ENCODE measurements around the gene TMPRSS2.

TMPRSS2 gene

GRCh38 chr21:41507521-41508414 lies at the start of gene TMPRSS2:
Gene TMPRSS2 (minus strand): TSS chr21:41508158. CDS start chr21:41498133, 10,025 bp downstream.
- DNase-seq: no peak

DNA sequence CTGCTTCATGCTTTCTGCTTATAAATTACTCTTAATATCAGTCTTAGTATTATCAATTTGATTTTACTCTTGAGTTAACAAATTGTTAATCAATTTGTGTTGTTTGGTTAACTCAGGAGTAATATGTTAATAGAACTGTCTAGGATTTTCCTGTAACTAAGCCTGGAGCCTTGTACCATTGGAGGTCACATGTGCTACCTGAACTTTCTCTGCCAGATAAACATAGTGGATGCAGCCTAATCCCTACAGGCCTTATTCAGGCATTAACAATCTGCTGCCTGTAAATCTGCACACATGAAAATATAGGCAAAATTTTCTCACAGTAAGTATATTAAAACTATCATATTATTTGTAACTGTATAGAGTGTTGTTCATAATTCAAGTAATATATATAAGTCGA lies 47.1 kb upstream of the TMPRSS2 start:
- DNase-seq: no peak

DNA sequence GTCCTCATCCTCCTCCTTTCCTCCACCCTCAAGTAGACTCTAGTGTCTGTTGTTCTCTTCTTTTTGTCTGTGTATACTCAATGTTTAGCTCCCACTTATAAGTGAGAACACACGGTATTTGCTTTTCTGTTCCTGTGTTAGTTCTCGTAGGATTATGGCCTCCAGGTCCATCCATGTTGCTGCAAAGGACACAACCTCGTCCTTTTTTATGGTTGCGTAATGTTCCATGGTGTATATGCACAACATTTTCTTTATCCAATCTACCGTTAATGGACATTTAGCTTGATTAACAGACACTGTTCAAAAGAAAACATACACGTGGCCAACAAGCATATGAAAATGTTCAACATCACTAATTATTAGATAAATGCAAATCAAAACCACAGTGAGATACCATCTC lies 44.3 kb upstream of the TMPRSS2 start:
- no peak for DNase-seq

GRCh38 chr21:41548781-41549180 lies 40.8 kb upstream of the TMPRSS2 start:
- DNase-seq: no peak

- DNase-seq: no peak
Observed at GRCh38 chr21:41547111-41547510, 39.2 kb upstream of the TMPRSS2 start.

DNA sequence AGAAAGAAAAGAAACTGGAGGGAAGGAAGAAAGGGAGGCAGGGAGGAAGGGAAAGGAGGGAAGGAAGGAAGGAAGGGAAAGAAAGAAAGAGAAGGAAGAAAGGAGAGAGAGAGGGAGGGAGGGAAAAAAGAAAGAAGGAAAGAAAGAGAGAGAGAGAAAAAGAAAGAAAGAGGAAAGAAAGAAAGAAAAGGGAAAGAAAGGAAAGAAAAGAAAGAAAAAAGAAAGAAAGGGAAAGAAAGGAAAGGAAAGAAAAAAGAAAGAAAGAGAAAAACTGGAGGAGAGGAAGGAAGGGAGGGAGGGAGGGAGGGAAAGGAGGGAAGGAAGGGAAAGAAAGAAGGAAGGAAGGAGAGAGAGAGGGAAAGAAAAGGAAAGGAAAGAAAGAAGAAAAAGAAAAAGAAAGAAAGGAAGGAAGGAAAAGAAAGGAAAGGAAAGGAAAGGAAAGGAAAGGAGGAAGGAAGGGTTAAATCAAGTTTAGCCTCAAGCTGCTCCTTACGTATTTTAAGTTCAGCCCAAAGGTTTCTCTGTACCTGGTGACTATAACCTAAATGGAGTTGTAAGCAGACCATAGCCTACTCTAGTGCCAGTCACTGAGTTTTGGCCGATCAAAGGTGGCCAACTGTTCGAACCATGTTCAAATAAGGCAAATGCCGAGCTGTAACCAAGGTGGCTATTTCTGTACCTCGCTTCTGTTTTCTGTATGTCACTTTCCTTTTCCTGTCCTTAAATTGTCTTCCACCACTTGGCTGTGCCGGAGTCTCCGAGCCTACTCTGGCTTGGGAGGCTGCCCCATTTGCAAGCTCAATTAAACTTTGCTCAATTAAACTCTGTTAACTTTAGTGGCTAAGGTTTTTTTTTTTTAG lies 37.8 kb upstream of the TMPRSS2 start:
- no peak for DNase-seq

DNA sequence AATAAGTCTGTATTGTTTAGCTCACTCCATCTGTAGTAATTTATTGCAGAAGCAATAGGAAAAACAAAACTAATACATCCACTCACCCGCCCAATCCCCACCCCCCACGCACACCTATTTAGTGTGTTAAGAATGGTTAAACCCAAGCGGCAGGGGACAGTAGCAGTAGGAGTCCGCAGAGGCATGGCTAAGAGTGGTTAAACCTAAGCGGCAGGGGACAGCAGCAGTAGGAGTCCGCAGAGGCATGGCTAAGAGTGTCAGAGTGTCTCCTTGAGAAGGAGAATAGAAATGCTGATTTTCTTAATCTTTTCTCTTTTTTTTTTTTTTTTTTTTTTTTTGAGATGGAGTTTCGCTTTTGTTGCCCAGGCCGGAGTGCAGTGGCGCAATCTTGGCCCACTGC lies 34.8 kb upstream of the TMPRSS2 start:
- DNase-seq: no peak

GRCh38 chr21:41537356-41537755 lies 29.4 kb upstream of the TMPRSS2 start:
- no peak for DNase-seq

- DNase-seq: no peak
Observed at GRCh38 chr21:41536827-41537103, 28.8 kb upstream of the TMPRSS2 start.

GRCh38 chr21:41536076-41536826 lies 28.3 kb upstream of the TMPRSS2 start:
- no peak for DNase-seq

DNA sequence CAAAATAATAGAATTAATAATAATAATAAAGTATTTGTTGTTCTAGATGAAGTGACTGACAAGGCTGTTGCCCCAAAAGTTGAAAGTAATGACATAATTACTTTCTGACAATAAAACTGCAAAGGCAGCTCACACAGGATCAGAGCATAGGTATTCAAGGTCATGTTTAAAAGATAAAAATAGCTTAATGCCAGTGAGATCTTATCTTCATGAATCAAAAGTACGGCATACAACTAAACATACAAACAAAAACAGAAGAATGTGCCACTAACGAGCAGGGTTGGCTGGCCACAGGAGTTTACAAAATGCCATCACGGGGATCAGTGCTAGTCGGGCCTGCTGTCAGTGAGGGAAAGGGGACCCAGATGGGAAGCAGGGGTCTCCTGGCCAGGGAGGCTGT lies 22.4 kb upstream of the TMPRSS2 start:
- no peak for DNase-seq

GRCh38 chr21:41529769-41530168 lies 21.8 kb upstream of the TMPRSS2 start:
- DNase-seq: no peak

- no peak for DNase-seq
Observed at GRCh38 chr21:41526478-41527087, 18.6 kb upstream of the TMPRSS2 start.

- DNase-seq: no peak
Observed at GRCh38 chr21:41523175-41523574, 15.2 kb upstream of the TMPRSS2 start.

DNA sequence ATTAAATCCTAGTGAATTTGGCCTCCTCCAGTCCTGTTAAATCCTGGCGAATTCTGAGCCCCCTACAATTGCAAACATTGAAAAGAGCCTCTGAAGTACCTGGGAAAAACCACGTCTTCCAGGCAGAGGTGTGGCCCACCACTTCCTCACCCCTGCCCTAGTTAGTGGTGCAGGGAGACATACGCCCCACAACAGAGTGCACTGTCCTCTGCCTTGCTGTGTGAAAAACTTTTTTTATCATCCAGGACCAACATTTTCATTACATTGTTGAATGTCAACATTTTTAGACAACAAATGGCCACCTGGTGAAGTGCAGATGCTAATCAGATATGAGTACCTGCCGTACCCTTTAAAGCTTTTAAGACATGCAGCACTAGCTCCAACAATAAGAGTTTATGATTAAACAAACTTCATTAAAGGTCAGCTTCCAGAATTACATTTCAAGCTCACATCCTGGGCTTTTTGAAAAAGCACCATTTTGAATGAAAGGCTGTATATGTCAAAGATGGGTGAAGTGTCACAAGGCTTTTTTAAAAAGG lies 13.6 kb upstream of the TMPRSS2 start:
- DNase-seq: no peak

- no peak for DNase-seq
Observed at GRCh38 chr21:41520560-41521442, 12.8 kb upstream of the TMPRSS2 start.

DNA sequence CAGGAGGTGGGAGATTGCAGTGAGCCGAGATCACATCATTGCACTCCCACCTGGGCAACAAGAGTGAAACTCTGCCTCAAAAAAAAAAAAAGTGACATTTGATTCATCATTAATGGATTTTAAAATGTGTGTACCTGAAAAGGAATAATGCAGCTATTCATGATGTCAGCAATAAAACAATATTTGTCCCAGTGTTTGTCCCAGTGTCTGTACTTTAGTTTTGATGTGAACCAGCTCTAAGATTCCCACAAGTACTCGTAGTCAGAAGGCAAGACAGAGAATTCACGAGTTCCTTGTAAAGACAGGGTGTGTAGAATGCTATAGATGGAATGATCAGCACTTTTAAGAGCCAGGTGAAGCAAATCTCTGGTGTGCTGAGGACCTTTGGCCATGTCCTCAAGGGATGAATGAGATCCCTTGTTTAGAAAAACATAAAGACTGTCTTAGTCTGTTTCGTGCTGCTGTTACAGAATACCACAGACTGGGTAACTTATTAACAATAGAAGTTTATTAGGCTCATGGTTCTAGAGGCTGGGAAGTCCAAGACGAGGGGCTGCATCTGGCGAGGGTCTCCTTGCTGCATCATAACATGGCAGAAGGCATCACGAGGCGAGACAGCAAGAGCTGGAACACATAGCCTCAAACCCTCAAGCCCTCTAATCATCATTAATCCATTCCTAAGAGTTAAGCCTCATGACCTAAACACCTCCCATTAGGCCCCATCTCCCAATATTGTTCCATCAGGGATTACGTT lies 12.0 kb upstream of the TMPRSS2 start:
- no peak for DNase-seq

DNA sequence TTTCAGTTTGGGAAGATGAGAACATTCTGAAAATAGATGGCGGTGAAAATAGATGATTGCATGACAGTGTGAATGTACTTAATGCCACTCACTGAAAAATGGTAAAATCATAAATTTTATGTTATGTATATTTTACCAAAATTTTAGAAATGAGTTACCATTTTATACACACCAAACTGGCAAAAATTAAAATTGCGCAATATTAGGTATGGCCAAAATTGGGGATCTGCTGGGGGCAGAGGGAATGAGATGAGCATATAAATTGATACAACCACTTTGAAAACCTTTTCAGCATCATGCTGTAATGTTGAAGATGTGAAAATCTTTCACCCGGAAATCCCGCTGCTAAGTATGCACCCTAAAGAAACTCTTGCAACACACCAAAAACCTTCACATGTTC lies 10.8 kb upstream of the TMPRSS2 start:
- DNase-seq: no peak

DNA sequence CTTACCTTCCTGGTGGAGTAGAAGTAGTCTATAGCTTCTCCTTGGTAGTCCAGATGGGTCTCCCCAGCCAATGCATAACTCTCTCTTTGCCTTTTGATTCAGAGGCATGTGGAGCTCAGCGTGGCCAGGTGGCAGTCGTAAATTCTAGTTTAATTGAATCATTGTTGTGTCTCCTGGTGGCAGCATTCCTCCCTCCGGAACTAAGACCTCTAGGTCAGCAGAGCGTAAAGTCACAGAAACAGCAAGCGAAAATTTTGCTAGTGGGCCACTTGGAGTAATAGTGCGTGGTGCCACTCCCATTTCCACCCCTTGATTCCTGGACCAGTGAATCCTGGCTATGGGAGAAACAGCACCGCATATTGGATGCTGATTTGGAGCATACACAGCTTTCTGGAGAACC lies 3.9 kb upstream of the TMPRSS2 start:
- no peak for DNase-seq

DNA sequence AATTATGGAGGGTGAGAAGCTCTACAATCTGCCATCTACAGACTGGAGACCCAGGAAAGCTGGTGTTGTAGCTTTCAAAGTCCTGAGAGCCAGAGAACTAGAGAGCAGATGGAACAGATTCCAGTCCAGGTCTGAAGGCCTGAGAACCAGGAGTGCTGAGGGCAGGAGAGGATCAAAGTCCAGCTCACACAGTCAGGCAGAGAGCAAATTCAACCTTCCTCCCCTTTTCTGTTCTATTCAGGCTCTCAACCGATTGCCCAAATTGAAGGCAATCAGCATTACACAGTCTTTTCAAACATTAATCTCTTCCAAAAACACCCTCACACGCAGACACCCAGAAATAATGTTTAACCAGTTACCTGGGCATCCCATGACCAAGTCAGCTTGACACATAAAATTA lies 2.5 kb upstream of the TMPRSS2 start:
- no peak for DNase-seq

DNA sequence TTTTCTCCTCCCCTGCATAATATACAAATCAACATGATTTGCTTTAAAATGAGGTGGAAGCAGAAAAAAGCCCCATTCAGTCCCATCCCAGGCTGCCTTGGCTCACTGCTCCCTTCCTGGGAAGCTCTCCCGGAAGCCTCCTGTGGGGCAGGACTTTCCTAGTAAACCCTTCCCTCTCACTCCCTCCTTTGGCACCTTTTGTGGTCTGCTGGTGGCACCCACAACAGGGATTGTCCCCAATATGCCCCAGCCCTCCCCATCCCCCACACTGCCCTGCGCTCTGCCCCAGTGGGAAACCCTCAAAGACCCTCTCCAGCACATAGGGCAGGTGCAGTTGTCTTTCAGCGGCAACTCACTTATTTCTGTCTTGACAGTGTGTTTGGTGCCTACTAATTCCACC lies 1.8 kb upstream of the TMPRSS2 start:
- DNase-seq: no peak
